ENCODE results near the gene KCNG2.

KCNG2 gene

DNA sequence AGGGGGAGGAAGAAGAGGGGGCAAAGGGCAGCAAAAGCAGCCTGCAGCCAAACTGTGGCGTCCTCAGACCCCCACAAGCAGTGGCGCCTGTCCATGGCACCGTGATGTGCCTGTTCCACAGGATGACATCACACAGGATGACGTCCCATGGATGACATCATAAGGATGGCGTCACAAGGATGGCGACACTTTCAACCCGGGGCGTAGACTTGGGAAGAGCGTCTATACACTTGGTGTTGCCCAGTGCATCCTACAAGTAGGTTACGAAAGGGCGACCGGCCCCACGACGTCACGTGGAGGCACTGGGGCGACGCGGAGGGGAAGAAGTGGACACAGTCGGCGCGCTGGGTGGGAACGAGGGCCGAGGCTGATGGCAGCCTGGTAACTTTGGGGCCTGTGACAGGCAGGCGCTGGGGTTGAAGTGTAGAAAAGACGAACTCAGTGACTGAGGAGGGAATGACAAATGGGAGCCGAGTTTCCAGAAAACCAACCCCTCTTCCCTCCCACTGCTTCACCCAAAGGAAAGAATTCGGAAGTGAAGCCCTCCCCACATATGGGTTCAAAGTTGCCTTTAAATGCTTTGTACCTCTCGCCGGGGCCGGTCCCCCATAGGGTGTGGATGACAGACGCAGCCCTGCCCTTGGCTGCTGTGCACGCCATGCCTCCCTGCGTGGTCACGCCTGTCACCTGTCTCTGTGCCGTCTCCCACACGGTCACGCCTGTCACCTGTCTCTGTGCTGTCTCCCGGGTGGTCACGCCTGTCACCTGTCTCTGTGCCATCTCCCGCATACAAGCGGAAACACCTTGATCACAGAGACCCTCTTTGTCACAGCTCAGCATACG is 13.4 kb upstream of the KCNG2 start:
- Histone ChIP-seq H3K4me1 (peaks cover 34% of the 10 kb centered on the region), H3K27me3 (peaks cover 66% of the 10 kb centered on the region), H3K27ac (no peak overlapping the region), H3K9me3 (no peaks in the 10 kb centered on the region), H3K9ac (no peak overlapping the region), H3K36me3 (no peaks in the 10 kb centered on the region), H3K4me2 (peak overlapping the region; percentile 70), H3K4me3 (no peak overlapping the region), H4K20me1 (peaks cover 49% of the 10 kb centered on the region)
- no peak for TF ChIP-seq Cebpa-rat (IDR thresholded peaks at IDR 0.05)

DNA sequence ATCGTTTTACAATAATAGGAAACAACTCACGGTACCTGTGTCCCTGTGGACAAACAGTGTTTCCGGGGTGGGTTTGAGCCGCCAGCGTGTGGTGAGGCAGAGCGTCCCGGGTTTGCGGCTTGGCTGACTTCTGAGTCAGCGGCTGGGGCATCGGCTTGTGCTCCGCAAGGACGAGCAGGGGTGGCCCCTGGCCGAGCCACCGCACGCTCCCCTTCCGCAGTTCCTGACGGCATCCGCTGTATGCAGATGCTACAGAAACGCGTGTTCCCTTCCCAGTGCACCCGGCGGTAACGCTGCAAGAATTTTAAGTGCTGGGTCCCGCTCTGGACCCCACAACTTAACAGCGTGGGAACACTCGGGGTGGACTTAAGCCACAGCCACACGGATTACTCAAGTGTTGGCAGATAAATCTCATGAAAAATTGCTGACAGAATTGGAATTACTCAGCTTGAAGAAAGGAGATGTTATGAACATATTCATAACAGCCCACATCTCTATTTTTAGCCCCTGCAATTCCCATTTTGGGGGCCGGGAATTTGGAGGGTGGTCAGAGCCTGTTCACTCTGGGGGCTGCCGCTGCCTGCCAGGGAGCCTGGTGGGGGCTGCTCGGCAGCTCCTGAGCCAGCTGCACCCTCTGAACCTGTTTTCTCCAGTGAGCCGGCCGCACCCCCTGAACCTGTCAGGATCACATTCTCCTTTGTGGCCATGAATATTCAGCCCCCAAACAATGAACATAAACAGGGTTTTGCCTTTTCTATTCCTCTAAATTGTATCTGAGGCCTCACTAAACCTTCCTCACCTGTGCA is 12.6 kb upstream of the KCNG2 start:
- peak overlapping the region; percentile 70 for H3K4me2 ChIP-seq

DNA sequence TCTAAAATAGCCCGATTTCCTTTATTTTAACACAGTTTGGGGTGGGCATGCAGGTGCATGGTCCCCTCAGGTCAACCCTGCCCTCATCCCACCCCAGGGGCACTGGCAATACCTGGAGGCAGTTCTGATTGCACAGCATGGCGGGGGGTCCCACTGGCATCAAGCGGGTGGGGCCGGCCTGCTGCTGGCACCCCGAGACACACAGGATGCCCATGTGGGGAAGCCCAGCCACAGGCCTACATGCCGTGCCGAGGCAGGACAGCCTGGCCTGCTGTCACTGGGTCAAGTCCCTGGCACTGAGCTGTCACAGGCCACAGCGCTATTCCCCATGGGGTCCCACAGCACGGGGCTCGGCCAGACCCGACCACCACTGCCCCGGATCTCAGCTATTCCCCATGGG is 11.9 kb upstream of the KCNG2 start:
- Histone ChIP-seq H3K9ac (no peak overlapping the region), H3K27me3 (peaks cover 82% of the 10 kb centered on the region), H3K36me3 (no peaks in the 10 kb centered on the region), H4K20me1 (peaks cover 64% of the 10 kb centered on the region), H3K27ac (no peak overlapping the region), H3K4me2 (peak overlapping the region; percentile 70), H3K9me3 (no peaks in the 10 kb centered on the region), H3K4me1 (peaks cover 49% of the 10 kb centered on the region), H3K4me3 (no peak overlapping the region; the same call in 1 of the 2 replicates)
- no peak for TF ChIP-seq Cebpa-rat (IDR thresholded peaks at IDR 0.05)

More for the DNA sequence above, 12.6 kb upstream of the KCNG2 start:
- Histone ChIP-seq H4K20me1 (peaks cover 58% of the 10 kb centered on the region), H3K36me3 (no peaks in the 10 kb centered on the region), H3K27me3 (peaks cover 75% of the 10 kb centered on the region), H3K4me3 (no peak overlapping the region; the same call in 1 of the 2 replicates), H3K27ac (no peak overlapping the region), H3K9ac (no peak overlapping the region), H3K9me3 (no peaks in the 10 kb centered on the region), H3K4me1 (peaks cover 42% of the 10 kb centered on the region)
- TF ChIP-seq Cebpa-rat (IDR thresholded peaks at IDR 0.05) = no peak

DNA sequence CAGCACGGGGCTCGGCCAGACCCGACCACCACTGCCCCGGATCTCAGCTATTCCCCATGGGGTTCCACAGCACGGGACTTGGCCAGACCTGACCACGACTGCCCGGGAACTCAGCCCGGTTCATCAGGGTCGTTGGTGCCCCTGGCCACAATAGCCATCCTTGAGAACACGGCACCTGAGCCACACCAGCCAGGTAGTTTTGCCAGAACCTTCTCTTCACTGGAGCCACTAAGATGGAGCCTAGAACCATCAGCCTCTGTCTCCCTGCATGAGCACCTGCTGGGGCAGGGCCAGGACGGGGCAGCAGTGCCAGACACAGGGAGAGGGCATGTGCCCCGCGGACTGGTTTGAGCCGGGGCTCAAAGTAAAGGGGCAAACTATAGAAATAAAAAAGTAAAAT is 11.4 kb upstream of the KCNG2 start:
- H3K9me3 ChIP-seq = no peaks in the 10 kb centered on the region
- no peak overlapping the region for H3K4me3 ChIP-seq
- no peak overlapping the region for H3K4me2 ChIP-seq
- no peak overlapping the region for H3K27ac ChIP-seq
- peaks cover 87% of the 10 kb centered on the region for H3K27me3 ChIP-seq
- H3K9ac ChIP-seq = no peak overlapping the region
- no peaks in the 10 kb centered on the region for H3K36me3 ChIP-seq
- peaks cover 69% of the 10 kb centered on the region for H4K20me1 ChIP-seq
- peaks cover 54% of the 10 kb centered on the region for H3K4me1 ChIP-seq
- no peak for TF ChIP-seq Cebpa-rat (IDR thresholded peaks at IDR 0.05)

DNA sequence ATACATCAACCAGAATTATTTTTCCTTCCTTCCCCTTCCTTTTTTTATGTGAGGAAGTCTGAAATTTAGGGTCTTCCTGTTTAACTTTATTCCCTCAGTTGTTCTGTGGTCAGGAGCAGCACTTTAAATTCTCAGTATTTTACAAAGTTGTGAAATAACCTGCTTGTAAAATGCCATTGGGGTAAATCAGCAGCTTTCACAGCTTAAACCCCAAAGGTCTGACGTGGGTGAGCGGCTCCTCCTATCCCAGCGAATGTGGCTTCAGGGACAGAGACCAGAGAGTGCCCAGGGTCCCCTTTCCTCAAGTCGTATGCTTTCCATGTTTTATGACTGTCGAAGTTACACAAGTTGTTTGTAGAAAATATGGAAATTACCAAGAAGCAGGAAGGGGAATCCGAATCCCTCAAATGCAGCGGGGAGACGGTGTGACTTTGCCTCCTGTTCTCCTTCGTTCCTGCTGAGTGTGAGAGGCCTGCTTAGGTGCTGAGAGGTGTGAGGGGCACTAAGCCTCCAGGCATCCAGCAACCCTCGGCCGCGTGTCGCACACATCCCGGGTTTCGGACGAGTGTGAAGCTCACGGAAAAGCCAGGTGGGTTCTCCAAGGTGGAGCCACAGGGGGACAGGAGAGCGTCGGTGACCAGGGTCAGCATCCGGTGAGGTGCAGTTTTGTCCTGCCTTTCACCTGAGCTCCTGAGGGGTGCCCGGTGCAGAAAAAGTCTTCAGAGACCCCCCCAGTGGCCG is 10.8 kb upstream of the KCNG2 start:
- Histone ChIP-seq H3K27ac (no peak overlapping the region), H3K36me3 (no peaks in the 10 kb centered on the region), H3K9me3 (no peaks in the 10 kb centered on the region), H3K4me3 (no peak overlapping the region), H4K20me1 (peaks cover 76% of the 10 kb centered on the region), H3K4me1 (peaks cover 60% of the 10 kb centered on the region), H3K27me3 (peaks cover 93% of the 10 kb centered on the region), H3K9ac (no peak overlapping the region), H3K4me2 (no peak overlapping the region)
- no peak for TF ChIP-seq Cebpa-rat (IDR thresholded peaks at IDR 0.05)

DNA sequence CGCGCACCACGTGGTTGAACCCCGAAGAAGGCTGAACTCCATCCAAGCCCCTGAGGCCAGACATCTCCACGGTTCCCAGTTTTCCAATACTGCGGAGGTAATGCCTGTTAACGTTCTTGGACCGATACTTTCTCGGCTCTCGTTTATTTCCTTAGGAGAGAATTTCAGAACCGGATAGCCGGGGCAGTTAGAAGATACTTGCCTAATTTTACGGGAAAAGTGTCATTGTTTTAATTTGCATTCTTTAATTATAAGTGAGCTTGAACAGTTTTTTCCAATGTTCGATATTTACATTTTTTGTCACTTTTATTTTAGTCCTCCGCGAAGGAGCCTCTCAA is 10.2 kb upstream of the KCNG2 start:
- Histone ChIP-seq H3K4me2 (no peak overlapping the region), H3K9ac (no peak overlapping the region), H3K9me3 (no peaks in the 10 kb centered on the region), H3K27me3 (peaks cover 97% of the 10 kb centered on the region), H3K36me3 (no peaks in the 10 kb centered on the region), H3K4me3 (peak overlapping the region; percentile 32; the same call in 1 of the 2 replicates), H3K4me1 (peaks cover 66% of the 10 kb centered on the region), H4K20me1 (peaks cover 81% of the 10 kb centered on the region), H3K27ac (no peak overlapping the region)
- no peak for TF ChIP-seq Cebpa-rat (IDR thresholded peaks at IDR 0.05)

DNA sequence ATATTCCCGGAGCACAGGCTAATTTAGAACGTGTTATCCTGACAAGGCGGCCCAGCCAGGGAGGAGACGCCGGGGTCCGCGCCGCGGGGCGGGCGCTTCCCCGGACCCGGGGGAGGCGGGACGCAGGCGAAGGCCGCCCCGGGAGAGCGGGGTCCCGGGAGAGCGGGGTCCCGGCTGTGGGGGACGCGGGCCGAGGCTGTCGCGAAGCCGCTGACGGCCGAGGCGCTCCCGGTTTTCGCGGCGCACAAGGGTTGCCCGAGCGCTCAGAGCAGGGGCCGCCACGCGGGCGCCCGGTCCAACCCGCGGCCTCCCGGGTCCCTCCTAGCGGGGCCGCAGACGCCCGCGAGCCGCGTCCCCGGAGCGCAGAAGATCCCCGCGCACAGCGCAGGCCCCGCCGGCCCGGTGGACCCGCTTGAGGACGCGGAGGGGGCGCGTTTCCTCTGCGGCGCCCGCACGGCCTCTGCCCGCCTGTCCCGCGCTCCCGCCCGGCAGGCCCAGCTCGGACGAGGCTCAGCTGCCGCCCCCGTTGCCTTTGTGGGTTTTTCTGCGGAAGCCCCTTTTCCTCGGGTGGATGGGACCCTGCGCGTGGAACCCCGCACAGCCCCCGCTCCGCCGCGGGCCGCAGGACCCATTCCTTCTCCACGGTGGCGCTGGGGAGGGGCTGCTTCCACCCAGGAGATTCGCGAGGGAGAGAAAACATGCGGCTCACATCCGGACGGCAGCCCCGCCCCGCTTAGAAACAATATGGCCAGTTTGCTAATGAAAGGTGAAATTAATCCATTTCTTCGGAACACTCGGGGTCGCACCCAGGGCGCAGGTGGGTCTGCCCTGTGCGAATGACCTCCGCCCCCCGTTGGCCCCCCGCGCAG is 9.6 kb upstream of the KCNG2 start:
- peaks cover 84% of the 10 kb centered on the region for H4K20me1 ChIP-seq
- H3K36me3 ChIP-seq = no peaks in the 10 kb centered on the region
- peak overlapping the region; percentile 32; the same call in 1 of the 2 replicates for H3K4me3 ChIP-seq
- H3K4me1 ChIP-seq = peaks cover 72% of the 10 kb centered on the region
- H3K9me3 ChIP-seq = no peaks in the 10 kb centered on the region
- H3K27me3 ChIP-seq = peaks cover 97% of the 10 kb centered on the region
- H3K27ac ChIP-seq = no peak overlapping the region
- no peak for TF ChIP-seq Cebpa-rat (IDR thresholded peaks at IDR 0.05)
- peak overlapping the region; percentile 47 for H3K4me2 ChIP-seq
- H3K9ac ChIP-seq = no peak overlapping the region

DNA sequence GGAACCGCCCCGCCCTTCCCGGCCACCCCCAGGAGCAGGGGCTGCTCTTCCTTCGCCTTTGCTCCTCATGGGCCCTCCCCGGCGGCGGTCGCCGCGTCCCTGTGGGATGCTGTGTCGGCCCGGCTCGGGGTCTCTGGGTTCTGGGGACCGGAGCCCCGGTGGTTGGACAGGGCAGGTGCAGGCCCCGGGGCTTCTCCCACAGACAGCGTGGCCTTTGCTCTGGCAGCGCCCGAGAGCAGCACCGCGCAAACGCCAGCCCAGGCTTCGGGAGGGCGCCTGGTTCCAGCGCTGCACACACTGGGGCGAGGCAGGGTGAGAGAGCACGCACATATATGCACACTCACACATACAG is 9.0 kb upstream of the KCNG2 start:
- Histone ChIP-seq H3K27ac (no peak overlapping the region), H3K36me3 (no peaks in the 10 kb centered on the region), H3K4me2 (peak overlapping the region; percentile 47; the same call in 1 of the 2 replicates), H3K9me3 (no peaks in the 10 kb centered on the region), H4K20me1 (peaks cover 84% of the 10 kb centered on the region), H3K4me3 (no peak overlapping the region), H3K9ac (no peak overlapping the region), H3K27me3 (peaks cover 100% of the 10 kb centered on the region), H3K4me1 (peaks cover 74% of the 10 kb centered on the region)
- no peak for TF ChIP-seq Cebpa-rat (IDR thresholded peaks at IDR 0.05)

Data from BLaER1 (cell line).